DMS153 treated with DMSO at 0.1 percent for 48 hours (cell line): ENCODE results near the gene CPAMD8.
"Not testable (repeated sequence)": the region's sequence is repeated elsewhere in the genome, so short reads cannot be mapped to it uniquely, and the experiment has no call there.

ENCODE experiments used
- DNase-seq: peaks from one replicate; lab custom pipeline; 2025; ENCODE audit not compliant: unreplicated experiment; lab: John Stamatoyannopoulos, UW

The CPAMD8 gene

DNA sequence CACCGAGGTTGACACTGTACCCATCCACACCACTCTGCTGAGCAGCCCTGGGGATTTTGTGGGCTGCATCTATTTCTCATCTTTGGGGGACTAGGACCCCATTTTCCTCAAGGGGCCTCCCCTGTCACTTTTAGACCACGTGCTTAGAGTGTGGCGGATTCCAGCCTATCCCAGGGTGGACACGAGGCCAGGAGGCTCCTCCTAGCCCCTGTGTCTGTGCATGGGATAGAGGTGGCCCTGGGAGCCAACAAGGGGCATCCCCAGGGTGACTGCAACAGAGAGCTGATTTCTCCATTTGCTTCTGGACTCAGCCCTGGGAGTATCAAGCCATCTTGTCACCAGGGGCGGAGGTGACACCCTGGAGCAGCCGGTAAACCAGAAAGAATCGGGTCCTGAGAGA lies 24.2 kb downstream of the CPAMD8 start:
- DNase-seq, result no peak

DNA sequence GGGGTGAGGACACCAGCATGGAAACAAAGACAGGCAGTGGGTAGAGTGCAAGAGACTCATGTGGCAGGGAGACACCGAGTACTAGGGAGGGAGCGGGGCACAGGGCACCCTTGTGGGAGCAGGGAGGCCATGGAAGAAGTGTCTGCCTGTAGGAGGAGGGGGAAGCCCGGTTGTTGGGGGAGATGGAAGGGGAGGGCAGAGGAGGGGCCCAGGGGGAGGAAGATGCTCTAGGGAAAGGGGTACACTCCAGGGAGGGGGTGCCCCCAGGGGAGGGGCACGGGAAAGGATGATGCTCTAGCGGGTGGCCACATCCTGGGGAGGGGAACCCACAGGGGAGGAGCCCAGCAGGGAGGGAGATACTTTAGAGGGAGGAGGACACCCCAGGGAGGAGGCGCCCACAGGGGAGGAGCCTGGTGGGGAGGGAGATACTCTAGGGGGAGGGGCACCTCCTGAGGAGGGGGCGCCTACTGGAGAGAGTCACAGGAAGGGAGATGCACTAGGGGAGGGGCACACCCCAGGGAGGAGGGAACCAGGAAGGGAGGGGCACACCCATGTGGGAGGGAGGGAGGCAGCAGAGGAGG lies 24.9 kb downstream of the CPAMD8 start:
- no peak for DNase-seq

DNA sequence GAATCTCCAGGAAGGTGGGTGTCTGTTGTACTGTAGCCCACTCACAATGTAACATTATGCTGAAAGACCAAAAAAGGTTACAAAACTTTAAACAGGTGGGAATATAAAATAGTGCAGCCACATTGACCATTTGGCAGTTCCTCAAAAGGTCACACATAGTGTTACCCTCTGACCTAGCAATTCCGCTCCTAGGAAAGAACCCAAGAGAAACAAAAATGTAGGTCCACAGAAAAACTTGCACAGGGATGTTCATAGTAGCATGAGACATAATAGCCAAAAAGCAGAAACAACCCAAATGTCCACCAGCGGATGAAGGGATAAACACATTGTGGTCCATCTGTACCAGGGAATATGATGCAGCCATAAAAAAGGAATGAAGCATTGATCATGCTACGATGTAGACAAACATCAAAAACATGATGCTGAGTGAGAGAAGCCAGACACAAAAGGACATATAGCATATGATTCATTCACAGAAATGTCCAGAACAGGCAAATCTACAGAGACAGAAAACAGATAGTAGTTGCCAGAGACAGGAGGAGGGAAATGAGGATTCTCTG lies 27.9 kb downstream of the CPAMD8 start:
- no peak for DNase-seq

DNA sequence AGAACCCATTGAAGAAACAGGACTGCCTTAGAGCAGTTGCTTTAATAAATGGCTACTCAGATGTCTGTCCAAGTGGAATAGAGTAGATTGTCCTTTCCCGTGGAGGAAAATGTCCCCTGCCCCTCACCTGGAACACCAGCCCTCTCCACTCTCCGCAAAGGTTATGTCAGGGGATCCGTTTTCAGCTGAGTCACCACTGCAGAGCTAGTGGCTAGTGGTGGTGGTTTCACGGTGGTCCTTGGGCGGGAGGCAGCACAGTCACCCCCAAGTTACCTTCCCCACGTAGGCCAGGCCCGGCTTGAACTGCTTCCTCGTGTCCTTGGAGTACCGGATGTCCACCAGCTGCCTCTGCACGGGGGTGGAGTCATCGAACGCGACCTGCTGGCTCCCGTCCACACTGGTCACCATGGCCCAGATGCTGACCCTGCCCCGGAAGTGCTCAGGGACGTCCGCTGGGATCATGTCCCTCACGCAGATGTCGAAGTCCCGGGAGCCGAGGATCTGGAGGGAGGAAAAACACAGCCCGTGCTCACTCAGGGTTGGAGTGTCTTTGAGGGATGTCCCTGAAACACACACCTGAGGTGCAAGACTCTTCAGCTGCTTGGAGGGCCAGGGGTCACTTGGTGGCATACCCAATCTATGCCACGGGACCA lies 29.6 kb downstream of the CPAMD8 start:
- not testable (repeated sequence) for DNase-seq

DNA sequence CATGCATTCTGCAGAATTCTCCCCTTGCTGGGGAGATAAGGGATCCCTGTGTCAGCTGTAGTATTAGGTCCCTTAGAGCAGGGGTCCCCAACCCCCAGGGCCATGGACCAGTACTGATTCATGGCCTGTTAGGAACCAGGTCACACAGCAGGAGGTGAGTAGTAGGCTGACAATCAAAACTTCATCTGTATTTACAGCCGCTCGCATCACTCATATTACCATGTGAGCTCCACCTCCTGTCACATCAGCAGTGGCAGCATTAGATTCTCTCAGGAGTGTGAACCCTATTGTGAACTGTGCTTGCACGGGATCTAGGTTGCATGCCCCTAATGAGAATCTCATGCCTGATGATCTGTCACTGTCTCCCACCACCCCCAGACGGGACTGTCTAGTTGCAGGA lies 37.9 kb downstream of the CPAMD8 start:
- no peak for DNase-seq

DNA sequence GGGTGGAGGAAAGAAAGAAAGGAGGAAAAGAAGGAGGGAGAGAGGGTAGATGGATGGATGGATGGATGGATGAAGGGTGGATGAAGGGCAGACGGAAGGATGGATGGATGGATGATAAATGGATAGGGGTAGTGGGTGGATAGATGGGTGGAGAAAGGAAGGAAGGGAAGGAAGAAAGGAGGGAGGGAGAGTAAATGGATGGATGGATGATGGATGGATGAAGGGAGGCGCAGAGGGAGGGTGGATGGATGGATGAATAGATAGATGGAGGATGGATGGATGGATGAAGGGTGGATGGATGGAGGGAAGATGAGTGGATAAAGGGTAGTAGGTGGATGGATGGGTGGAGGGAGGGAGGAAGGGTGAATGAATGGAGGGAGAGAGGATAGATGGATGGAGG lies 41.2 kb downstream of the CPAMD8 start:
- no peak for DNase-seq

DNA sequence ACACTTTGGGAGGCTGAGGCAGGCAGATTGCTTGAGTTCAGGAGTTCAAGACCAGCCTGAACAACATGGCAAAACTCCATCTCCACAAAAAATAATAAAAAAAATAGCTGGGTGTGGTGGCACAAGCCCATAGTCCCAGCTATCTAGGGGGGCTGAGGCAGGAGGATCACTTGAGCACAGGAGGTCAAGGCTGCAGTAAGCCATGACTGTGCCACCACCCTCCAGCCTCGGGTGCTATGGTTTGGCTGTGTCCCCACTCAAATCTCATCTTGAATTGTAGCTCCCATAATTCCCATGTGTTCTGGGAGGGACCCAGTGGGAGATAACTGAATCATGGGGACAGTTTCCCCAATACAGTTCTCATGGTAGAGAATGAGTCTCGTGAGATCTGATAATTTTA lies 44.0 kb downstream of the CPAMD8 start:
- DNase-seq, result not testable (repeated sequence)

DNA sequence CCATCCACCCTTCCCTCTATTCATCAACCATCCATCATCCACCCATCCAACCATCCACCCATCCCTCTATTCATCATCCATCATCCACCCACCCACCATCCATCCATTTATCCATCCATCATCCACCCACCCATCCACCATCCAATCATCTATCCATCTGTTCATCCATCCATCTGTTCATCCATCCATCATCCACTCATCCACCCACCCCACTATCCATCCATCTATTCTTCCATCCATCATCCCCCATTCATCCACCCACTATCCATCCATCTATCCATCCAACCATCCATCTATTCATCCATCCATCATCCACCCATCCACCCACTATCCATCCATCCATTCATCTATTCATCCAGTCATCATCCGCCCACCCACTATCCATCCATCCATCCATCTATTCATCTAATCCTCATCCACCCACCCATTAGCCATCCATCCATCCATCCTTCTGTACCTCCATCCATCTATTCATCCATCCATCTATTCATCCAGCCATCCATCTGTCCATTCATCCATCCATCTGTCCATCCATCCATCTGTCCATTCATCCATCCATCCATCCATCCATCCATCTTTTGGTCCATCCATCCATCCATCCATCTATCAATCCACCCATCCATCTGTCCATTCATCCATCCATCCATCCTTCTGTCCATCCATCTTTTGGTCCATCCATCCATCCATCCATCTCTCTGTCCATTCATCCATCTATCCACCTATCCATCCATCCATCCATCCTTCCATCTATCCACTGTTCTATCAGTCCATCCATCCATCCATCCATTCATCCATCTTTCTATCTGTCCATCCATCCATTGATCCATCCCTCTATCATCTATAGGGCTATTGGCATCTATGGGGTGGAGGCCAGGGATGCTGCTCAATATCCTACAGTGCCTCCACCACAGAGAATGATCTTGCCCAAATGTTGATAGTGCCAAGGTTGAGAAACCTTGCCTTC lies 47.5 kb downstream of the CPAMD8 start:
- DNase-seq, result no peak

DNA sequence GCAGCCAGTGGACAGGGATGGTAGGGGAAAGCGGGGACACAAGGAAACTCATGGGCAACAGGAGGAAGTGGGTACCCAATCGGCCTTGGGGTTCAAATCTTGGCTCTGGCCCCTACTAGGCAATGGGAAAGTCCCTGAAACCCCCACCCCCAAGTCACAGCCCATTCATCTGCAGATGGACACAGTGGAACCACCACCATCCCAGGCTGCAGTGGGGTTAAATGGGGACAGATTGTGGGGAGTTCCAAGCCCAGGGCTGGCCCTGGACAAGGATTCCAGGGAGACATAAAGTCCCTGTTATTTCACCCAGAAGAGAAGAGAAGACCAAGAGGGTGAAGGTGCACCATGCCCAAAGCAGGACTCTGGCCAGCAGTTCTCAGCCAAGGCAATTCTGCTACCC lies 48.5 kb downstream of the CPAMD8 start:
- no peak for DNase-seq

DNA sequence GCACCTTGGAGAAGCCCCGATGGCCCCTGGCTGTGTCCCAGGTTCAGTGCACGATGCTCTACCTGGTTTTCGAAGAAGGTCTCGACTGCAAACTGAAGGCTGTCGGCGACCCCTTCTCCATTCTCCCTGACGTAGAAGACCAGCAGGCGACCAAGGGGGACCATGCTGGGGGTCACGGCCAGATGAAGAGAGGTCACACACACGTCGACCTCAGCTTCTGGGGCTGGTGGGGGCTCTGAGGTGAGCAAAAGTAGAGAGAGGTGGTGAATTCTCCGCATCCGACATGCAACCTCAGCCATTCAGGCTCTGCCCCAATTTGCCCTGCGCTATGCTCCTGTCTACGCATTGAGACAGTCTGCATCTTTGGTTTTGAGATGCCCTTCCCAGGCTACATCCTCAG lies 49.3 kb downstream of the CPAMD8 start:
- no peak for DNase-seq

DNA sequence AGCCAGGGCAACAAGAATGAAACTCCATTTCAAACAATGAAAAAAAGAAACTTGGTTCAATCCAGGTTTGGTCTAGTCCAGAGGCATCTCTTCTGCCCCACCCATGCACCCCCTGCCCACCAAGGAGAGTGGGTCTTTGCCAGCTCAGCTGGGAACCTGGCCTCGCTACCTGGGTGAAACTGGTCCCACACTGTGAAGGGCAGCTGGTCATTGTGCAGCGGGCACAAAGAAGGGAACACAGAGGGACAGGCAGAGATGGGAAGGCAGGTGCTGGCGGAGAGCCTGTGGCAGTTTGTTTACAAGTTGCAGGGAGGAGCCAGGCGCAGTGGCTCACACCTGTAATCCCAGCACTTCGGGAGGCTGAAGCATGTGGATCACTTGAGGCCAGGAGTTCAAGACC lies 50.2 kb downstream of the CPAMD8 start:
- no peak for DNase-seq

DNA sequence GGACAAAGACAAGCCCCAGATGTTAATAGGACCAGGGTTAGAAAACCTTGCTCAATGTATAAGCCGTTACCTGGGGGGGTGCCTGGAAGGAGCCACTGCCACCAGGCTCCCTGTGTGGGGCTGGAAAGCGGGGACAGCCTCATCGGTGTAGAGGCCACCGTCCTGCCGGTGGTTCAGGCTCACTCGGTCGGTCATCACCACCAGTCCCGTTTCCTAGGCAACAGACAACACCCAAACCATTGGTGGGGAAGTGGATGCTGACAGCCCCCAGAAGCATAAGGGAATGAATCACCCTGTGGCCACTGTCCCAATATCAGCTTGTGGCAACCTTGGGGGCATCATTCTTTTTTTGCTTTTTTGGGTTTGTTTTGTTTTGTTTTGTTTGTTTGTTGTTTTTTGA lies 55.8 kb downstream of the CPAMD8 start:
- DNase-seq, result no peak

DNA sequence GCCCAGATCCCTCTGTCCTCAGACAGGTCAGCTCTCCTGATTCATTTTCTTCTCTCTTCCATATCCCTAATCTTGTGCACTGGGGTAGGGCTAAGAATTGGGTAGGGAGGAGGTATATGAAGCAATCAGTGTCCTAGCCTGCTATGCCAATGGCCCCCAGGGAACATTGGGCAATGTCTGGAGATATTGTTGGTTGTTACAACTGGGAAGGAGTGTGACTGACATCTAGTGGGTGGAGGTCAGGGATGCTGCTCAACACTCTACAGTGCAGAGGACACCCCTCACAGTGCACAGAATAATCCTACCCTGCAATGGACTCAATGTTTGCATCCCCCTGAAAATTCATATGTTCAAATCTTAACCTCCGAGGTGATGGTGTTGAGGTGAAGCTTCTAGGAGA lies 57.5 kb downstream of the CPAMD8 start:
- DNase-seq, result no peak

DNA sequence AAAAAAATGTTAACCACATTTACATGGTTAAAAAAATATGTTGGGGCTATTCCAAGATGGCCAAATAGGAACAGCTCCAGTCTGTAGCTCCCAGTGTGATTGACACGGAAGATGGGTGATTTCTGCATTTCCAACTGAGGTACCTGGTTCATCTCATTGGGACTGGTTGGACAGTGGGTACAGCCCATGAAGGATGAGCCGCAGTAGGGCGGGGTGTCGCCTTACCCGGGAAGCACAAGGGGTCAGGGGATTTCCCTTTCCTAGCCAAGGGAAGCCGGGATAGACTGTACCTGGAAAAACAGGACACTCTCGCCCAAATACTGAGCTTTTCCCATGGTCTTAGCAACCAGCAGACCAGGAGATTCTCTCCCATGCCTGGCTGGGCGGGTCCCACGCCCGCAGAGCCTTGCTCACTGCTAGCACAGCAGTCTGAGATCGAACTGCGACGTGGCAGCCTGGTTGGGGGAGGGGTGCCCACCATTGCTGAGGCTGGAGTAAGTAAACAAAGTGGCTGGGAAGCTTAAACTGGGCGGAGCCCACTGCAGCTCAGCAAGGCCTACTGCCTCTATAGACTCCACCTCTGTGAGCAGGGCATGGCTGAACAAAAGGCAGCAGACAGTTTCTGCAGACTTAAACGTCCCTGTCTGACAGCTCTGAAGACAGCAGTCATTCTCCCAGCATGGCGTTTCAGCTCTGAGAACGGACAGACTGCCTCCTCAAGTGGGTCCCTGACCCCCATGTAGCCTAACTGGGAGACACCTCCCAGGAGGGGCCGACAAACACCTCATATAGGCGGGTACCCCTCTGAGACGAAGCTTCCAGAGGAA lies 65.4 kb downstream of the CPAMD8 start:
- peak; percentile 8 for DNase-seq

DNA sequence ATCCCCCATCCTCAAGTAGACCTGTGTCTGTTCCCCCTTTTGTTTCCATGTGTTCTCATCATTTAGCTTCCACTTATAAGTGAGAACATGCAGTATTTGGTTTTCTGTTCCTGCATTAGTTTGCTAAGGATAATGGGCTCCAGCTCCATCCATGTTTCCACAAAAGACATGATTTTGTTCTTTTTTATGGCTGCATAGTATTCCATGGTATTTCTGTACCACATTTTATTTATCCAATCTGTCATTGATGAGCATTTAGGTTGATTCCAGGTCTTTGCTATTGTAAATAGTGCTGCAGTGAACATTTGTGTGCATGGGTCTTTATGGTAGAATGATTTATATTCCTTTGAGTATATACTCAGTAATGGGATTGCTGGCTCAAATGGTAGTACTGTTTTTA lies 68.3 kb downstream of the CPAMD8 start:
- not testable (repeated sequence) for DNase-seq

DNA sequence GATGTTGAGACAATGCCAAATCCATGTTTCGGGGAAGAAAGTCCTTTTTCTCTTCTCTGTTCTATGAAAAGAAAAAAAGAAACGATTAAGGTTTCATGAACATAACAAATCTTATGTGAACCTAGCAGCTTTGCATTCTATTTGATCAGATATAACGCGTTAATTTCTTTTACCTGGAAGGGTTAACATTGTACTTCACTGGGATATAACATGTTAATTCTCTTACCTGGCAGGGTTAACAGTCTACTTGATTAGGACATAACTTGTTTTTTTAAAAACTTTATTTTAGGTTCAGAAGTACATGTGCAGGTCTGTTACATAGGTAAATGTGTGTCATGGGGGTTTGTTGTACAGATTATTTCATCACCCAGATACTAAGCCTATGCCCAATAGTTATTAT lies 68.8 kb downstream of the CPAMD8 start:
- DNase-seq, result no peak

DNA sequence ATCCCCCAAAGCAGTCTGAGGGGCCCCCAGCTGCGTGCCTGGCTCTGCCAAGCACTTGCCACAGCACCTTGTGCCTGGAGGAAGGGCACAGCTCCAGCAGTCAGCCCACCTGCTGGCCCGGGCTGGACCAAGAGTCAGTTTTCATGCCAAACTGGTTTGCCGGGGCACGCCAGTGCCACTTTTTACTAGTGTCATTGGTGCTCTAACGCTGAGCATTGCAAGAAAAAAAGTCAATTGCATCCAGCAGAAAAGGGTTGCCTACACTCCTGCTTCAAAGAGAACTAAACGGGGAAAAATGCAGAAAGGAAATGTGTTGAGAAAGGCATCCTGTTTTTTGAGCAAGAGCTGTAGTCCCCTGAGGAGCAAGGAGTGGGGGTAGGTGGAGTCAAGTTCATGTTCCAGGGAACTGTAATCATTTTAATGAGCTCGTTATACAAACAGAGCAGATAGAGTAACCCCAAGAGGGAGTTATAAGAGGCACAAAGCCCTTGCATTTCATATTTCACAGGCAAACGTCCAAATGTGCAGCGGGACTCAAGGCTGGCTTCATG lies 69.4 kb downstream of the CPAMD8 start:
- no peak for DNase-seq

DNA sequence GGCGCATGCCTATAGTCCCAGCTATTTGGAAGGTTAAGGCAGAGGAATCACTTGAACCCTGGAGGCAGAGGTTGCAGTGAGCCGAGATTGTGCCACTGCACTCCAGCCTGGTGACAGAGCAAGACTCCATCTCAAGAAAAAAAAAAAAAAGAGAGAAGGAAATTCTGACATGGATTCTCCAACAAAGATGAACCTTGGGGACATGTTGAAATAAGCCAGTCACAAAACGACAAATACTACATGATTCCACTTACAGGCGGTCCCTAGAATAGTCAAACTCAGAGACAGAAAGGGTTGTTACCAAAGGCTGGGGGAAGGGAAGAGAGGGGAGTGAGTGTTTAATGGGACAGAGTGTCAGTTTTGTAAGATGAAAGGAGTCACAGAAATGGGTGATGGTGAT lies 71.4 kb downstream of the CPAMD8 start:
- DNase-seq, result no peak

DNA sequence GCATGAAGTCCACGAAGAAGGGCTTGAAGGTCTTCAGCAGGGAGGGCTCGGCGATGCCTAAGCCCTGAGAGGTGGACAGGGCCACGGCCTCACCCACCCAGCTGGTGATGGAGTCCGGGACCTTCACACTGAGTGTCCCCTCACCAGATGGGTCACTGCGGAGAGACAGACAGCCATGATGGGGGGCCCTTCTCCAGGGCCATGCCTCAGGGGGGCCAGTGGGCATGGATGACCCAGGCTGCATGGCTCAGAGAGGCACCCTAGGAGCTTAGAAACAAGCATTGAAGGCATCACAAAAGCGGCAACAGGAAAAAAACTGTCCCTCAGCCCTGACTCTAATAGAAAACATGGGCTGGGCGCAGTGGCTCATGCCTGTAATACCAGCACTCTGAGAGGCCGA lies 74.6 kb downstream of the CPAMD8 start:
- DNase-seq, result no peak

DNA sequence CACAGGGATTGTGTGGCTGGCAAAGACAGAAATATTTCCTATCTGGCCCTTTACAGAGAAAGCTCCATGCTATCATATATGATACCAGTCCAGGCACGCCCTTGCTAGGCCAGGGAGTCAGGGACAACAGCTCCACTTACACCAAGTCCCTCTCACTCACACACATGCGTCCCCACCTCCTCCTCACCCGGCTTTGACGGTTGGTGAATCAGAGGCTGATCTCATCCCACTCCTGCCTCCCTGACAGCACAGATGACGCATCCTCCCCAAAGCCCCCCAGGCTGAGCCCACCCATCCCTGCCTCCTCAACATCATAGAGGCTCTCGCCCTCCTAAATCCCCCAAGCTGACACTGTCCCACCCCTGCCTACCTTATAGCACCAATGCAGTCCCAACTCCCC lies 75.1 kb downstream of the CPAMD8 start:
- no peak for DNase-seq
